Natural killer cell (primary cell): Measurements from ENCODE around the gene FOXP1. TPM values are rescaled to one million over a fixed set of nuclear protein-coding genes. Genes with fewer than 3 reads are reported as not detected.

Experiments
- ATAC-seq, 3 donors: fragments of 150-1000 bp in 2 of 3; fragments of 200-7000 bp in 1 of 3; cut with Tn5 transposase; 1 replicate in 1 of 3; 2 replicates in 2 of 3; pipeline ENCODE4 v1.10.0; 2021; ENCODE audit warnings: mild to moderate bottlenecking in 2 of 3, moderate library complexity in 2 of 3
- DNase-seq, 2 donors: peaks; one replicate each; pipeline versions ENCODE4 v3.0.0 to v3.0.0-alpha.2; 2013 to 2021; ENCODE audit warnings: mixed read lengths in 1 of 2
- H3K27ac ChIP-seq: one replicate; pipeline ENCODE4 v1.5.1; 2013; ENCODE audit warnings: mild to moderate bottlenecking, low read length
- H3K27me3 ChIP-seq: one replicate; pipeline ENCODE4 v1.6.1; 2013; ENCODE audit warnings: low read length; ENCODE audit not compliant: control insufficient read depth, insufficient read depth
- H3K36me3 ChIP-seq: one replicate; pipeline ENCODE4 v1.6.1; 2013; ENCODE audit warnings: low read length; ENCODE audit not compliant: control insufficient read depth, insufficient read depth
- H3K4me1 ChIP-seq: one replicate; pipeline ENCODE4 v1.6.1; 2013; ENCODE audit warnings: low read length; ENCODE audit not compliant: control insufficient read depth, insufficient read depth
- H3K4me3 ChIP-seq: one replicate; pipeline ENCODE4 v1.5.1; 2013; ENCODE audit warnings: low read length
- H3K9me3 ChIP-seq: one replicate; pipeline ENCODE4 v1.6.1; 2013; ENCODE audit warnings: low read length; ENCODE audit not compliant: control insufficient read depth, insufficient read depth
- H3K27ac Mint-ChIP-seq, 2 donors: one replicate each; pipeline ENCODE4 v1.8.0; 2022; ENCODE audit warnings: mild to moderate bottlenecking in 2 of 2, mixed read lengths in 2 of 2, moderate library complexity in 1 of 2
- H3K27me3 Mint-ChIP-seq, 2 donors: one replicate each; pipeline ENCODE4 v1.8.0; 2022; ENCODE audit warnings: low read depth in 2 of 2, mixed read lengths in 2 of 2
- H3K36me3 Mint-ChIP-seq: one replicate; pipeline ENCODE4 v1.8.0; 2022; ENCODE audit warnings: mixed read lengths
- H3K4me1 Mint-ChIP-seq, 2 donors: one replicate each; pipeline ENCODE4 v1.8.0; 2022; ENCODE audit warnings: mixed read lengths in 2 of 2
- H3K4me3 Mint-ChIP-seq: one replicate; pipeline ENCODE4 v1.8.0; 2022; ENCODE audit warnings: mild to moderate bottlenecking, moderate library complexity, mixed read lengths
- H3K9me3 Mint-ChIP-seq, 2 donors: one replicate each; pipeline ENCODE4 v1.8.0; 2022; ENCODE audit warnings: mixed read lengths in 2 of 2
- WGBS: methylation state at CpG from one replicate; pipeline ENCODE4 v1.1.7; 2013; ENCODE audit warnings: missing lambda C conversion rate; ENCODE audit not compliant: insufficient coverage; 5-methylcytosine and 5-hydroxymethylcytosine counted together
- intact Hi-C: fragments of 100-400 bp; cut with micrococcal nuclease; formaldehyde crosslinking; loops from one replicate; pipeline ENCODE4 v1.14.2; 2022
- total RNA-seq, 4 donors: library from RNA; stranded (reverse); fragments of 120-200 nt in 1 of 4; gene quantifications; one replicate each; pipeline versions ENCODE4 v1.2.3 to v1.2.4, GENCODE V29; 2013 to 2022
- TF ChIP-seq, protein P1 (sequence below): fragments of 200-600 bp; IDR thresholded peaks from one replicate; pipeline ENCODE4 v1.8.0; 2022; ENCODE audit warnings: antibody characterized with exemption

FOXP1 gene
- total RNA-seq, 3 donors from 2014 or later (not counting 1 experiment from before 2014, with no cell fraction given): 166 to 185 (median 166) TPM

GRCh38 chr3:71541313-71541712 is 42.2 kb downstream of the FOXP1 start:
- no peak overlapping the region for H3K27ac ChIP-seq
- Mint-ChIP-seq H3K27ac (no peak overlapping the region), H3K9me3 (no peaks in the 10 kb centered on the region), H3K27me3 (no peaks in the 10 kb centered on the region), H3K4me3 (no peak overlapping the region), H3K4me1 (peaks cover 15 to 32% of the 10 kb centered on the region in 2 donors), H3K36me3 (no peaks in the 10 kb centered on the region)
- H3K36me3 ChIP-seq: no peaks in the 10 kb centered on the region
- ATAC-seq: no peak
- H3K27me3 ChIP-seq: no peaks in the 10 kb centered on the region
- H3K4me3 ChIP-seq: no peak overlapping the region
- H3K4me1 ChIP-seq: peaks cover 13% of the 10 kb centered on the region
- no peaks in the 10 kb centered on the region for H3K9me3 ChIP-seq
- intact Hi-C loops: no loop called here
- TF ChIP-seq, protein P1, sequence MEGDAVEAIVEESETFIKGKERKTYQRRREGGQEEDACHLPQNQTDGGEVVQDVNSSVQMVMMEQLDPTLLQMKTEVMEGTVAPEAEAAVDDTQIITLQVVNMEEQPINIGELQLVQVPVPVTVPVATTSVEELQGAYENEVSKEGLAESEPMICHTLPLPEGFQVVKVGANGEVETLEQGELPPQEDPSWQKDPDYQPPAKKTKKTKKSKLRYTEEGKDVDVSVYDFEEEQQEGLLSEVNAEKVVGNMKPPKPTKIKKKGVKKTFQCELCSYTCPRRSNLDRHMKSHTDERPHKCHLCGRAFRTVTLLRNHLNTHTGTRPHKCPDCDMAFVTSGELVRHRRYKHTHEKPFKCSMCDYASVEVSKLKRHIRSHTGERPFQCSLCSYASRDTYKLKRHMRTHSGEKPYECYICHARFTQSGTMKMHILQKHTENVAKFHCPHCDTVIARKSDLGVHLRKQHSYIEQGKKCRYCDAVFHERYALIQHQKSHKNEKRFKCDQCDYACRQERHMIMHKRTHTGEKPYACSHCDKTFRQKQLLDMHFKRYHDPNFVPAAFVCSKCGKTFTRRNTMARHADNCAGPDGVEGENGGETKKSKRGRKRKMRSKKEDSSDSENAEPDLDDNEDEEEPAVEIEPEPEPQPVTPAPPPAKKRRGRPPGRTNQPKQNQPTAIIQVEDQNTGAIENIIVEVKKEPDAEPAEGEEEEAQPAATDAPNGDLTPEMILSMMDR: no peak
- DNase-seq: no peak
- WGBS: 87% methylated on average over 3 of the region's 3 CpGs

DNA sequence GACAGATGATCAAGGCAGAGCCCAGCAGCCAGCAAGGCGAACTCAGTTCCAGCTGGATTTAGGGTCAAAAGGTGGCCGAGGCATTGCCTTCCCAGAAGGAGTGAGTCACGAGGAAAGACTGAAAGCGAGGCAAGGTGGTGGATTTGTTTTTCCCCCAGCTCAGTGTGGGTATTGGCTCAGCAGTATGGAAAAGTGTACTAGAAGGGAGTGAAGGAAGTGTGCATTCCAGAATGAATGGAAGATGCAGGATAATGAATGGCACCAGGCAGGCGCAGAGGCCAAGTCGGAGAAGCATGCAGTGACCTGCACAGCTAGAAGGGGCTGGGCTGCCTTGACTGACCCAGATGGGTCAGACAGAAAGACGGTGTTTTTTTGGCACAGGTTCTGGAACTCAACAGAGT is 46.3 kb downstream of the FOXP1 start:
- Histone ChIP-seq H3K4me1 (peaks cover under 1% of the 10 kb centered on the region), H3K27me3 (no peaks in the 10 kb centered on the region), H3K4me3 (no peak overlapping the region), H3K36me3 (no peaks in the 10 kb centered on the region), H3K9me3 (no peaks in the 10 kb centered on the region), H3K27ac (no peak overlapping the region)
- Mint-ChIP-seq H3K9me3 (no peaks in the 10 kb centered on the region), H3K4me3 (no peak overlapping the region), H3K4me1 (peaks cover 10 to 22% of the 10 kb centered on the region in 2 donors), H3K27ac (no peak overlapping the region), H3K36me3 (no peaks in the 10 kb centered on the region), H3K27me3 (no peaks in the 10 kb centered on the region)
- no peak for ATAC-seq
- TF ChIP-seq, protein P1: no peak
- WGBS: 95% methylated on average over 7 of the region's 7 CpGs
- intact Hi-C loops: no loop called here
- no peak for DNase-seq

DNA sequence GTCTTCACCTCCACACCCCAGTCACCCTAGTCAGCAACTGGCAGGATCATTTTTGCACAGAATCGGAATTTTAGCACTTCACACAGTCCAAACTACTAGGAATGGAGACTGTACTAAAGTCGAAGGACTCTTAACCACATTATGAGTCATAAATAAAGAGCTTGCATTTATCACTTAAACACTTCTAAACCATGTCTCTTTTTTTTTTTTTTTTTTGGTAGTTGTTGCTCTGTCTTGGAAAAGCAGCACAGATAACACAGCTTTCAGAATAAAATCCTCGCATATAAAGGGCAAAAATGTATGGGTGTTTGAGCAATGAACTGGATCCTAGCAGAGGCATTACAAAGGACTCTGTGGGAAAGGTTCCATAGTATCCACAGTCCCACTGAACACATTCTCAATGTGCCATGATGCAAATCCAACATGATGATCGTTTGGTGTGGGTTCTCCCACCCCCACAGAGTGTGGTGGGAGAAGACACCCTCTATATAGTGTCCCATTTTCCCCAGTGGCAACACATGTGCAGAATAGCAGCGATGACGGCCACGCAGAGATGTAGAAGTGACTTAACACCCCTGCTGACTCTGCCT is 47.1 kb downstream of the FOXP1 start:
- H3K4me1 ChIP-seq: no peaks in the 10 kb centered on the region
- no peaks in the 10 kb centered on the region for H3K9me3 Mint-ChIP-seq
- DNase-seq (no peak), ATAC-seq (no peak)
- H3K27ac Mint-ChIP-seq: no peak overlapping the region
- no peak overlapping the region for H3K4me3 Mint-ChIP-seq
- no peaks in the 10 kb centered on the region for H3K27me3 ChIP-seq
- H3K36me3 Mint-ChIP-seq: no peaks in the 10 kb centered on the region
- no peaks in the 10 kb centered on the region for H3K27me3 Mint-ChIP-seq
- H3K4me1 Mint-ChIP-seq: peaks cover 2 to 15% of the 10 kb centered on the region in 2 donors
- no peak overlapping the region for H3K4me3 ChIP-seq
- H3K27ac ChIP-seq: no peak overlapping the region
- no peaks in the 10 kb centered on the region for H3K9me3 ChIP-seq
- intact Hi-C loops: no loop called here
- H3K36me3 ChIP-seq: no peaks in the 10 kb centered on the region
- TF ChIP-seq, protein P1: no peak
- 70% methylated on average over 7 of the region's 7 CpGs for WGBS

- intact Hi-C loops: no loop called here
- no peak overlapping the region for H3K27ac Mint-ChIP-seq
- Histone ChIP-seq H3K4me1 (no peaks in the 10 kb centered on the region), H3K27me3 (no peaks in the 10 kb centered on the region), H3K4me3 (no peak overlapping the region), H3K9me3 (no peaks in the 10 kb centered on the region), H3K27ac (no peak overlapping the region), H3K36me3 (no peaks in the 10 kb centered on the region)
- 92% methylated on average over 3 of the region's 4 CpGs for WGBS
- TF ChIP-seq, protein P1: no peak
- ATAC-seq: no peak
- no peak for DNase-seq
- peaks cover 0 to 15% of the 10 kb centered on the region in 2 donors for H3K4me1 Mint-ChIP-seq
- H3K36me3 Mint-ChIP-seq: no peaks in the 10 kb centered on the region
- no peaks in the 10 kb centered on the region for H3K9me3 Mint-ChIP-seq
- no peaks in the 10 kb centered on the region for H3K27me3 Mint-ChIP-seq
- no peak overlapping the region for H3K4me3 Mint-ChIP-seq
Measured at GRCh38 chr3:71533588-71533987, 49.9 kb downstream of the FOXP1 start.
